A172 (cell line): Measurements from ENCODE around the gene ACER1. TPM values are rescaled to one million over a fixed set of nuclear protein-coding genes. Genes with fewer than 3 reads are reported as not detected.

Source experiments
- DNase-seq: peaks from one replicate; pipeline ENCODE4 v3.0.0-alpha.2; 2015; ENCODE audit warnings: low spot score
- total RNA-seq: library from RNA; depleted of rRNA; stranded (reverse); fragments of >200 nt; shearing (Covaris generic); gene quantifications from 2 replicates; pipeline ENCODE4 v1.2.3, GENCODE V29; 2014; rRNA removed

ACER1 gene
- total RNA-seq, 1 experiment from 2014 or later, result not detected

- no peak for DNase-seq
These were observed 65.0 kb downstream of the ACER1 start for GRCh38 chr19:6268382-6268771.

- no peak for DNase-seq
These were observed 65.6 kb downstream of the ACER1 start for GRCh38 chr19:6267552-6268381.

GRCh38 chr19:6264803-6265202, 68.6 kb downstream of the ACER1 start:
- DNase-seq, result no peak

GRCh38 chr19:6263735-6264444, 69.5 kb downstream of the ACER1 start:
- no peak for DNase-seq

- DNase-seq, result no peak
These were observed 70.1 kb downstream of the ACER1 start for GRCh38 chr19:6263306-6263705.

- no peak for DNase-seq
These were observed 70.9 kb downstream of the ACER1 start for GRCh38 chr19:6262519-6262918.

- no peak for DNase-seq
These were observed 71.5 kb downstream of the ACER1 start for GRCh38 chr19:6261883-6262282.

- no peak for DNase-seq
These were observed 72.3 kb downstream of the ACER1 start for GRCh38 chr19:6260912-6261650.

GRCh38 chr19:6260376-6260775, 73.0 kb downstream of the ACER1 start:
- DNase-seq, result no peak

- DNase-seq, result no peak
These were observed 74.0 kb downstream of the ACER1 start for GRCh38 chr19:6259312-6259861.

- no peak for DNase-seq
These were observed 74.5 kb downstream of the ACER1 start for GRCh38 chr19:6258812-6259311.

Other genes with a start within 250 kb of the ACER1 start
- 10.0 and 14.8 TPM in 2 replicates for gene RFX2, start 223.1 kb downstream of the ACER1 start, total RNA-seq
- gene ACSBG2, start 197.9 kb downstream of the ACER1 start, total RNA-seq, result 0.05 and 0.07 TPM in 2 replicates
- gene MLLT1, start 53.6 kb downstream of the ACER1 start, total RNA-seq, result 14.4 and 16.1 TPM in 2 replicates
- 111 and 113 TPM in 2 replicates for gene CLPP, start 27.9 kb upstream of the ACER1 start, total RNA-seq
- gene ALKBH7, start 39.2 kb upstream of the ACER1 start, total RNA-seq, result 63.5 and 66.2 TPM in 2 replicates
- 1.8 and 2.3 TPM in 2 replicates for gene PSPN, start 42.3 kb upstream of the ACER1 start, total RNA-seq
- 76.6 and 93.8 TPM in 2 replicates for gene GTF2F1, start 59.6 kb upstream of the ACER1 start, total RNA-seq
- 100.0 and 131 TPM in 2 replicates for gene KHSRP, start 91.2 kb upstream of the ACER1 start, total RNA-seq
- gene SLC25A41, start 100.2 kb upstream of the ACER1 start, total RNA-seq, result 1.7 TPM in 1 of 2 replicates, not detected in the other
- gene SLC25A23, start 126.2 kb upstream of the ACER1 start, total RNA-seq, result 65.8 and 105 TPM in 2 replicates
- gene CRB3, start 130.7 kb upstream of the ACER1 start, total RNA-seq, result not detected in 2 replicates
- 0.17 TPM in 1 of 2 replicates, not detected in the other for gene DENND1C, start 148.2 kb upstream of the ACER1 start, total RNA-seq
- gene TUBB4A, start 168.7 kb upstream of the ACER1 start, total RNA-seq, result 9.1 and 12.6 TPM in 2 replicates
- gene TNFSF9, start 197.4 kb upstream of the ACER1 start, total RNA-seq, result not detected in 2 replicates